Prostate gland (tissue), 2 donors: ENCODE data around the gene EPS8L3.
"Not testable (repeated sequence)": the region's sequence is repeated elsewhere in the genome, so short reads cannot be mapped to it uniquely, and the experiment has no call there.

ENCODE experiments used
- POLR2A ChIP-seq: fragments of 450-650 bp; IDR thresholded peaks from one replicate; pipeline ENCODE4 v1.6.1; 2016; ENCODE audit warnings: antibody characterized with exemption, mild to moderate bottlenecking
- POLR2AphosphoS5 ChIP-seq: sonication (generic); formaldehyde crosslinking; IDR thresholded peaks from one replicate; pipeline ENCODE4 v1.6.1; 2017; ENCODE audit warnings: antibody characterized with exemption
- TF ChIP-seq, protein P1 (sequence below), 4 experiments: fragments of 200-600 bp in 2 of 4; fragments of 450-650 bp in 2 of 4; sonication (generic) in 2 of 4; IDR thresholded peaks; 1 replicate in 3 of 4; 2 replicates in 1 of 4; pipeline ENCODE4 v1.5.1; 2016 to 2019; ENCODE audit warnings: antibody characterized with exemption in 4 of 4, mild to moderate bottlenecking in 2 of 4, moderate library complexity in 2 of 4

DNA sequence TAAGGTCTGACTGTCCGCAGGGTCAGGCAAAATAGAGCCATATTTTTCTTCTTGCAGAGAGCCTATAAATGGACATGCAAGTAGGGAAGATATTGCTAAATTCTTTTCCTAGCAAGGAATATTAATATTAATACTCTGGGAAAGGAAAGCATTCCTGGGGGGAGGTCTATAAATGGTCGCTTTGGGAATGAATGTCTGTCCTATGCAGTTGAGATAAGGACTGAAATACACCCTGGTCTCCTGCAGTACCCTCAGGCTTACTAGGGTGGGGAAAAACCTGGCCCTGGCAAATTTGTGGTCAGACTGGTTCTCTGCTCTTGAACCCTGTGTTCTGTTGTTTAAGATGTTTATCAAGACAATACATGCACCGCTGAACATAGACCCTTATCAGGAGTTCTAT, 60.8 kb downstream of the EPS8L3 start:
- TF ChIP-seq, protein P1, sequence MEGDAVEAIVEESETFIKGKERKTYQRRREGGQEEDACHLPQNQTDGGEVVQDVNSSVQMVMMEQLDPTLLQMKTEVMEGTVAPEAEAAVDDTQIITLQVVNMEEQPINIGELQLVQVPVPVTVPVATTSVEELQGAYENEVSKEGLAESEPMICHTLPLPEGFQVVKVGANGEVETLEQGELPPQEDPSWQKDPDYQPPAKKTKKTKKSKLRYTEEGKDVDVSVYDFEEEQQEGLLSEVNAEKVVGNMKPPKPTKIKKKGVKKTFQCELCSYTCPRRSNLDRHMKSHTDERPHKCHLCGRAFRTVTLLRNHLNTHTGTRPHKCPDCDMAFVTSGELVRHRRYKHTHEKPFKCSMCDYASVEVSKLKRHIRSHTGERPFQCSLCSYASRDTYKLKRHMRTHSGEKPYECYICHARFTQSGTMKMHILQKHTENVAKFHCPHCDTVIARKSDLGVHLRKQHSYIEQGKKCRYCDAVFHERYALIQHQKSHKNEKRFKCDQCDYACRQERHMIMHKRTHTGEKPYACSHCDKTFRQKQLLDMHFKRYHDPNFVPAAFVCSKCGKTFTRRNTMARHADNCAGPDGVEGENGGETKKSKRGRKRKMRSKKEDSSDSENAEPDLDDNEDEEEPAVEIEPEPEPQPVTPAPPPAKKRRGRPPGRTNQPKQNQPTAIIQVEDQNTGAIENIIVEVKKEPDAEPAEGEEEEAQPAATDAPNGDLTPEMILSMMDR (IDR thresholded peaks at IDR 0.05): not testable (repeated sequence)
- not testable (repeated sequence) for TF ChIP-seq POLR2A, POLR2AphosphoS5
